CD4-positive, alpha-beta T cell (primary cell): ENCODE data around the gene SEPTIN1. TPM values are rescaled to one million over a fixed set of nuclear protein-coding genes. Genes with fewer than 3 reads are reported as not detected.
"Not testable (repeated sequence)": the region's sequence is repeated elsewhere in the genome, so short reads cannot be mapped to it uniquely, and the experiment has no call there.

Experiments used
- ATAC-seq: fragments of 200-7000 bp; cut with Tn5 transposase; one replicate; pipeline ENCODE4 v1.10.0; 2022; ENCODE audit warnings: mild to moderate bottlenecking; ENCODE audit not compliant: poor library complexity
- CTCF ChIA-PET: fragments of 350-600 bp; sonication (Branson Sonifier 250); formaldehyde crosslinking; loops from one replicate; lab custom pipeline; 2021; ENCODE audit warnings: antibody characterized with exemption, inconsistent platforms; lab: Charles Lee
- POLR2A ChIA-PET: fragments of 350-600 bp; sonication (Branson Sonifier 250); formaldehyde crosslinking; loops from one replicate; lab custom pipeline; 2021; ENCODE audit warnings: antibody characterized with exemption, inconsistent platforms; lab: Charles Lee
- DNase-seq, 14 experiments: peaks; one replicate each; pipeline ENCODE4 v3.0.0-alpha.2; 2013 to 2020; ENCODE audit warnings: mixed read lengths in 2 of 14
- H3K27ac ChIP-seq, 2 donors: one replicate each; pipeline versions ENCODE4 v1.5.1 to v1.7.0; 2013; ENCODE audit warnings: low read length in 2 of 2, low read depth in 1 of 2, mild to moderate bottlenecking in 1 of 2
- H3K27me3 ChIP-seq, 2 experiments: 1 replicate in 1 of 2; 2 replicates in 1 of 2; pipeline versions ENCODE4 v1.6.1 to v1.7.0; 2013; ENCODE audit warnings: low read length in 2 of 2, control low read depth in 1 of 2, mild to moderate bottlenecking in 1 of 2, moderate library complexity in 1 of 2; ENCODE audit not compliant: insufficient read depth in 2 of 2, control insufficient read depth in 1 of 2
- H3K36me3 ChIP-seq: one replicate; pipeline ENCODE4 v1.6.1; 2013; ENCODE audit warnings: low read length, control low read depth; ENCODE audit not compliant: insufficient read depth
- H3K4me1 ChIP-seq: one replicate; pipeline ENCODE4 v1.6.1; 2013; ENCODE audit warnings: low read length, control low read depth; ENCODE audit not compliant: insufficient read depth
- H3K4me3 ChIP-seq: one replicate; pipeline ENCODE4 v1.5.1; 2013; ENCODE audit warnings: mild to moderate bottlenecking, low read length, moderate library complexity
- H3K9me3 ChIP-seq, 2 experiments: 1 replicate in 1 of 2; 2 replicates in 1 of 2; pipeline versions ENCODE4 v1.6.1 to v1.7.0; 2013; ENCODE audit warnings: low read length in 2 of 2, mild to moderate bottlenecking in 2 of 2, control low read depth in 1 of 2, moderate library complexity in 1 of 2; ENCODE audit not compliant: control insufficient read depth in 1 of 2, insufficient read depth in 1 of 2
- H3K27ac Mint-ChIP-seq: one replicate; pipeline ENCODE4 v1.8.0; 2020; ENCODE audit warnings: mixed read lengths
- H3K27me3 Mint-ChIP-seq: one replicate; pipeline ENCODE4 v1.8.0; 2021; ENCODE audit warnings: mixed read lengths
- H3K36me3 Mint-ChIP-seq: one replicate; pipeline ENCODE4 v1.8.0; 2021; ENCODE audit warnings: low read depth, mixed read lengths
- H3K4me1 Mint-ChIP-seq: one replicate; pipeline ENCODE4 v1.8.0; 2021; ENCODE audit warnings: low read depth, mixed read lengths
- H3K4me3 Mint-ChIP-seq: one replicate; pipeline ENCODE4 v1.8.0; 2020; ENCODE audit warnings: mild to moderate bottlenecking, mixed read lengths
- H3K9me3 Mint-ChIP-seq: one replicate; pipeline ENCODE4 v1.8.0; 2020; ENCODE audit warnings: mixed read lengths
- intact Hi-C, 2 experiments: fragments of 100-400 bp; cut with DNase I in 1 of 2; cut with micrococcal nuclease in 1 of 2; formaldehyde crosslinking; loops; one replicate each; pipeline versions ENCODE4 v1.15.1 to v1.9.0; 2023 to 2025; cut with DNase I, micrococcal nuclease
- total RNA-seq, 174 experiments: library from RNA in 2 of 174; stranded (reverse) in 2 of 174; gene quantifications; one replicate each; pipeline ENCODE4 v1.2.3 and lab custom pipeline; 2021 to 2026

Gene SEPTIN1
- total RNA-seq, 2 experiments from 2014 or later: 161 to 163 TPM

GRCh38 chr16:30334473-30334989 lies 47.8 kb downstream of the SEPTIN1 start:
- H3K27me3 Mint-ChIP-seq, H3K36me3 Mint-ChIP-seq, H3K9me3 ChIP-seq, H3K27me3 ChIP-seq, H3K36me3 ChIP-seq, H3K9me3 Mint-ChIP-seq: not testable (repeated sequence)
- intact Hi-C loops: loop anchor here (2.0 to 10.0 kb wide), 2 partner anchors 20 to 430 kb away; partner anchors contain the start of genes CD2BP2 (in 1 of the 2), CFAP119 (in 1 of the 2) and RNF40 (in 1 of the 2)
- Histone ChIP-seq H3K4me3 (peak overlapping the region; percentile 58), H3K4me1 (peaks cover 13% of the 10 kb centered on the region), H3K27ac (peak overlapping the region in 1 of 2 donors; percentile 53)
- Mint-ChIP-seq H3K4me1 (peaks cover 20% of the 10 kb centered on the region), H3K4me3 (peak overlapping the region; percentile 97), H3K27ac (peak overlapping the region; percentile 90)
- ATAC-seq: peak; percentile 82
- POLR2A ChIA-PET: interaction anchor here (1.0 to 2.4 kb wide), 8 partner anchors 20 to 324 kb away, joined by 3 to 17 read pairs (median 8); partner anchors contain the start of genes ALDOA, CD2BP2, SEPTIN1 and TBC1D10B
- CTCF ChIA-PET: interaction anchor here (0.6 to 2.0 kb wide), 2 partner anchors 75 to 302 kb away, joined by 3 to 7 read pairs; no protein-coding TSS in a partner anchor
- DNase-seq: peak; percentile 63 to 92 (median 84)

Other genes with a start within 250 kb of the SEPTIN1 start
- 100 to 1,000 TPM; 411 to 416 TPM for gene CORO1A, start 199.0 kb downstream of the SEPTIN1 start, total RNA-seq
- gene BOLA2B, start 188.9 kb downstream of the SEPTIN1 start, total RNA-seq: 10 to 100 TPM; 41.3 to 46.3 TPM
- 10 to 100 TPM; 18.4 to 28.0 TPM for gene SLX1A, start 188.7 kb downstream of the SEPTIN1 start, total RNA-seq
- gene SULT1A3, start 183.3 kb downstream of the SEPTIN1 start, total RNA-seq: 10 to 100 TPM; 15.0 to 16.1 TPM
- gene NPIPB13, start 134.1 kb downstream of the SEPTIN1 start, total RNA-seq: 10 to 100 TPM; 10.8 to 12.2 TPM
- gene CD2BP2, start 27.3 kb downstream of the SEPTIN1 start, total RNA-seq: 10 to 100 TPM; 39.1 to 41.7 TPM
- 10 to 100 TPM; 12.7 to 14.7 TPM for gene TBC1D10B, start 12.1 kb downstream of the SEPTIN1 start, total RNA-seq
- 1 to 10 TPM in 1 of 2 experiments, under 1 TPM in 1; 0.95 to 2.4 TPM for gene MYL11, start 7.8 kb downstream of the SEPTIN1 start, total RNA-seq
- gene ZNF48, start 12.9 kb upstream of the SEPTIN1 start, total RNA-seq: 1 to 10 TPM; 3.4 to 3.5 TPM
- gene ZNF771, start 25.0 kb upstream of the SEPTIN1 start, total RNA-seq: 1 to 10 TPM in 1 of 2 experiments, under 1 TPM in 1; 0.80 to 1.2 TPM
- gene DCTPP1, start 47.5 kb upstream of the SEPTIN1 start, total RNA-seq: 1 to 10 TPM; 5.4 to 6.5 TPM
- 10 to 100 TPM; 25.4 to 25.9 TPM for gene SEPHS2, start 63.3 kb upstream of the SEPTIN1 start, total RNA-seq
- 100 to 1,000 TPM; 186 to 187 TPM for gene ITGAL, start 90.2 kb upstream of the SEPTIN1 start, total RNA-seq
- gene ZNF768, start 144.0 kb upstream of the SEPTIN1 start, total RNA-seq: 1 to 10 TPM; 3.9 to 4.1 TPM
- gene ZNF747, start 152.3 kb upstream of the SEPTIN1 start, total RNA-seq: 1 to 10 TPM; 6.3 to 6.7 TPM
- gene ZNF764, start 175.8 kb upstream of the SEPTIN1 start, total RNA-seq: 10 to 100 TPM; 20.4 to 22.9 TPM
- 1 to 10 TPM; 8.8 to 9.6 TPM for gene ZNF688, start 189.2 kb upstream of the SEPTIN1 start, total RNA-seq
- gene ZNF785, start 203.1 kb upstream of the SEPTIN1 start, total RNA-seq: 1 to 10 TPM; 6.6 to 7.7 TPM
- gene ZNF689, start 227.8 kb upstream of the SEPTIN1 start, total RNA-seq: 10 to 100 TPM; 15.3 to 15.7 TPM